Peyer's patch (tissue), 4 donors: ENCODE measurements around the gene RBBP9.

Experiments
- CTCF ChIP-seq, 6 experiments: fragments of 450-650 bp in 4 of 6; fragments of 200-600 bp in 2 of 6; sonication (generic) in 1 of 6; IDR thresholded peaks; one replicate each; pipeline ENCODE4 v1.5.1; 2017 to 2019; ENCODE audit warnings: antibody characterized with exemption in 6 of 6, mild to moderate bottlenecking in 3 of 6, moderate library complexity in 1 of 6
- POLR2A ChIP-seq, 2 donors: fragments of 450-650 bp; IDR thresholded peaks; one replicate each; pipeline ENCODE4 v1.5.1; 2017; ENCODE audit warnings: antibody characterized with exemption in 2 of 2, mild to moderate bottlenecking in 2 of 2, moderate library complexity in 2 of 2

DNA sequence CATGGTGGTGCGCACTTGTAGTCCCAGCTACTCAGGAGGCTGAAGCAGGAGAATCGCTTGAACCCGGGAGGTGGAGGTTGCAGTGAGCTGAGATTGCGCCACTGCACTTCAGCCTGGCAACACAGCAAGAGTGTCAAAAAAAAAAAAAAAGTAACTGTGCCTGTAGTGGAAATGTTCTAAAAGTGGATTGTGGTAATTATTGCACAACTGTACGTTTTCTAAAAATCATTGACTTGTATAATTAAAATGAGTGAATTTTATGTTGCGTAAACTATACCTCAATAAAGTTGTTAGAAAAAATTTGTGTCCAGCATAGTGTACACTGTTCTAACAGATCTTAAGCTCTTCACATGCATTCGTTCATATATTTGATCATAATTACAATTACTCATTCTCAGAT, 16.2 kb upstream of the RBBP9 start:
- TF ChIP-seq CTCF (IDR thresholded peaks at IDR 0.05) (no peak), POLR2A (IDR thresholded peaks at IDR 0.05) (no peak)
